Measurements from ENCODE around the gene TSC2.

The TSC2 gene

DNA sequence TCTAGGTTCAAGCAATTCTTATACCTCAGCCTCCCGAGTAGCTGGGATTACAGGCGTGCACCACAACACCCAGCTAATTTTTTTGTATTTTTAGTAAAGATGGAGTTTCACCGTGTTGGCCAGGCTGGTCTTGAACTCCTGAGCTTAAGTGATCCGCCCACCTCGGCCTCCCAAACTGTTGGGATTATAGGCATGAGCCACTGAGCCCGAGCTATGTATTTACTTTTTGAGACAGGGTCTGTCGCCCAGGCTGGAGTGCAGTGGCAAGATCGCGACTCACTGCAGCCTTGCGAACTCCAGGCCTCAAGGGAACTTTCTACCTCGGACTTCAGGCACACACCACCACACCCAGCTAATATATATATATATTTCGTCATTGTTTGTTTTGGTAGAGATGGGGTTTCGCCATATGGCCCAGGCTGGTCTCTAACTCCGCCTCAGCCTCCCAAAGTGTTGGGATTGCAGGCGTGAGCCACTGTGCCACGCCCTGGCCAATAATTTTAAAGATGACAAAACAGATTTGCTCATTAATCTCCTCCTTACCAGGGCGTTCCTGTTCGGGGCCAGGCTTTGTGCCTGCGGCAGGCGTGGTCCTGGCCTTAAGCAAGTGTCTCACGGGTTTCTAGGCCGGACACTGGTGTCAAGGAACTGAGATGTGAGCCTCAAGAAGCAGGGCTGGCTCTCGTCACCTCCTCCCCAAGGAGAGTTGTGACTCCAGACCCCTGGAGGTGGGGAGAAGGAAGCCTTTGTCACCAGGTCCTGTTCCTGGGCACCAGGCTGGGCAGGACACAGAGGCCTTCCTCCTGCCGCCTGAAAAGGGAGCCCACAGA, 32.5 kb upstream of the TSC2 start:
- Histone ChIP-seq H3K27ac (no peak overlapping the region), H3K36me3 (no peaks in the 10 kb centered on the region), H3K9me3 (no peaks in the 10 kb centered on the region)

DNA sequence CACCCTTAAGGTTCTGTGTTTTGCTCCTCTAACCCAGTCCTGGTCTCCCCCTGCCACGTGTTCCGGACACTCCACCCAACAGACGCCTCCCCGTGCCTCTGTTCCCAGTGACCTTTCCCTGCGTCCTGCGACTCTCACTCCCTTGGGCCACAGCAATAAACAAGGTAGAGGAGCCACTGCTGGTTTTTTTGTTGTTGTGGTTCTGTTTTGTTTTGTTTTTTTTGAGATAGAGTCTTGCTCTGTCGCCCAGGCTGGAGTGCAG, 31.9 kb upstream of the TSC2 start:
- Histone ChIP-seq H3K4me3 (ENCODE audit: low read depth in 1 of 2, low read length in 1 of 2) (no peak overlapping the region), H3K4me1 (ENCODE audit: control insufficient read depth in 1 of 2, insufficient read depth in 1 of 2, low read depth in 1 of 2, low read length in 1 of 2) (no peaks in the 10 kb centered on the region), H3K36me3 (no peaks in the 10 kb centered on the region), H3K27me3 (peaks cover 43% of the 10 kb centered on the region), H3K27ac (no peak overlapping the region), H3K9me3 (no peaks in the 10 kb centered on the region)
- no peak for TF ChIP-seq CTCF (IDR thresholded peaks at IDR 0.05)

More for the DNA sequence above, 32.5 kb upstream of the TSC2 start:
- Histone ChIP-seq H3K4me3 (ENCODE audit: low read depth in 1 of 2, low read length in 1 of 2) (no peak overlapping the region), H3K27me3 (peaks cover 38% of the 10 kb centered on the region), H3K4me1 (ENCODE audit: control insufficient read depth in 1 of 2, insufficient read depth in 1 of 2, low read depth in 1 of 2, low read length in 1 of 2) (peaks cover 1 to 2% of the 10 kb centered on the region in 2 experiments)
- TF ChIP-seq CTCF (IDR thresholded peaks at IDR 0.05), result no peak

DNA sequence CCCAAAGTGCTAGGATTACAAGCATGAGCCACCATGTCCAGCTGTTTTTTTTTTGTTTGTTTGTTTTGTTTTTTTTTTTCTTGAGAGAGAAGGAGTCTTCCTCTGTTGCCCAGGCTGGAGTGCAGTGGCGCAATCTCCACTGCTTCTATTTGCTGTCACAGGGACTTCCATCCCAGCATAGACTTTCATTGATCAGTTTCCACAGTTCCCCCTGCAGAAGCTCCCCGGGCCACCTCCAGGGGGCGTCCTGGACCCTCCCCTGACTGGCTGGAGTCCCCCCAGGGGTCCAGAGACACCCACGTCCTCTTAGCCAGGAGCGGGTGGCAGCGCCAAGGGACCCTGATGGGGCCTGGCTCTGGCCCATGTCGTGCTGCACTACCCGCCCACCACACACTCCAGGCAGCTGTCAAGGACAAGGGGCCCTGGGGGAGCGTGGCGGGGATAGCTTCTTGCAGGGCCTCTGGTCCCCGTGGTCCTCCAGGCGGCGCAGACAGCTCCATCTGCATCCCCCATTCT, 31.3 kb upstream of the TSC2 start:
- Histone ChIP-seq H3K36me3 (no peaks in the 10 kb centered on the region), H3K4me3 (ENCODE audit: low read depth in 1 of 2, low read length in 1 of 2) (no peak overlapping the region), H3K4me1 (ENCODE audit: control insufficient read depth in 1 of 2, insufficient read depth in 1 of 2, low read depth in 1 of 2, low read length in 1 of 2) (no peaks in the 10 kb centered on the region), H3K9me3 (no peaks in the 10 kb centered on the region), H3K27me3 (peaks cover 49% of the 10 kb centered on the region), H3K27ac (no peak overlapping the region)
- no peak for TF ChIP-seq CTCF (IDR thresholded peaks at IDR 0.05)

DNA sequence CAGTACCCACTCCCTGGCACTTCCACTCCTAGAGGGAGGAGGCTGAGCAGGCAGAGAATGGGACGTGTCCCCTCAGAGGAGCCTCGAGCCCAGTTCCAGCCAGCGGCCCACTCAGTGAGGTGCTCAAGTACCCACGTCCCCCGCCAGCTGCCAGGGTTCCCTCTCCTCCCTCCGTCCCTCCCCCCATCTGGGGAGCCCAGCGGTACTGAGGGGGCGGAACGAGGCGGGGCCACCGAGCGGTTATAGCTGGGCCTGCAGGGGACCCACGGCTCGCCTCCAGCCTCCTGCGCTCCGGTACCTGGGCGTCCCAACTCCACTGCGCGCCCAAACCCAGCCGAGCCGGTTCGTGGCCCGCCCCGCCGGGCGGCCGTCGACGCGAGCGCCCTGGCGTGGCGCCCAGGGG, 28.3 kb upstream of the TSC2 start, which contains the start of gene NPW:
NPW (plus strand) TSS at position 268 of the 403 bp plus-strand sequence.
- Histone ChIP-seq H3K9me3 (no peaks in the 10 kb centered on the region), H3K27me3 (peaks cover 79% of the 10 kb centered on the region), H3K4me1 (ENCODE audit: control insufficient read depth in 1 of 2, insufficient read depth in 1 of 2, low read depth in 1 of 2, low read length in 1 of 2) (peaks cover 10 to 12% of the 10 kb centered on the region in 2 experiments), H3K36me3 (no peaks in the 10 kb centered on the region), H3K27ac (no peak within 1 kb of the TSS), H3K4me3 (ENCODE audit: low read depth in 1 of 2, low read length in 1 of 2) (no peak within 1 kb of the TSS)
- TF ChIP-seq CTCF (IDR thresholded peaks at IDR 0.05), result no peak

- H3K27me3 ChIP-seq, result peaks cover 85% of the 10 kb centered on the region
- H3K9me3 ChIP-seq, result no peaks in the 10 kb centered on the region
- H3K4me3 ChIP-seq (ENCODE audit: low read depth in 1 of 2, low read length in 1 of 2), result no peak overlapping the region
- peaks cover 10 to 12% of the 10 kb centered on the region in 2 experiments for H3K4me1 ChIP-seq (ENCODE audit: control insufficient read depth in 1 of 2, insufficient read depth in 1 of 2, low read depth in 1 of 2, low read length in 1 of 2)
- TF ChIP-seq CTCF (IDR thresholded peaks at IDR 0.05), result no peak
- no peak overlapping the region for H3K27ac ChIP-seq
- H3K36me3 ChIP-seq, result no peaks in the 10 kb centered on the region
These were observed 27.6 kb upstream of the TSC2 start for GRCh38 chr16:2019921-2020831.

Data from neutrophil (primary cell).